Head of caudate nucleus (tissue), 42 donors: ENCODE measurements around the gene SLC10A7.
"Not testable (repeated sequence)": the region's sequence is repeated elsewhere in the genome, so short reads cannot be mapped to it uniquely, and the experiment has no call there.

Experiments
- DNase-seq, 42 donors: peaks; one replicate each; pipeline versions ENCODE4 v3.0.0 to v3.0.0-alpha.2; 2020 to 2021; ENCODE audit warnings: mixed read lengths in 7 of 42
- intact Hi-C: fragments of 100-400 bp; cut with DNase I; formaldehyde crosslinking; loops from one replicate; pipeline ENCODE4 v1.15.0; 2022

Gene SLC10A7

DNA sequence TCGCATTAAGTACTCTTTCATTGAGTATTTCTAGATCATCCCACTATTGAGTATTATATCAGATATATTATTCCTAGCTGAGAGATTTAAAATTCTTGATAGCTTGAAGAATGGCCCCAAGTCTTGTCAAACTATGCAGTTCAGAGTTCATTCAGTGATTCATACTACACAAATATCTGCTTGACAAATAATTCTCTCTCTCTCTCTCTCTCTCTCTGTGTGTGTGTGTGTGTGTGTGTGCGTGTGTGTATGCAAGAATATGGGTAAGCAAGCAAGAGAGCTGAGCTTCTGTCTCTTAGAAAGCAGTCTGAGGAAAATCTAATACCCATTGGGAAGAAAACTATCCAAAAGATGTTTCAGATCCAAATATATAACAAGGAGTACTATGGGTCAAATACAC lies 142.0 kb downstream of the SLC10A7 start:
- intact Hi-C loops = no loop called here
- no peak for DNase-seq

GRCh38 chr4:146371812-146372211 lies 149.9 kb downstream of the SLC10A7 start:
- no peak for DNase-seq
- intact Hi-C loops = no loop called here

DNA sequence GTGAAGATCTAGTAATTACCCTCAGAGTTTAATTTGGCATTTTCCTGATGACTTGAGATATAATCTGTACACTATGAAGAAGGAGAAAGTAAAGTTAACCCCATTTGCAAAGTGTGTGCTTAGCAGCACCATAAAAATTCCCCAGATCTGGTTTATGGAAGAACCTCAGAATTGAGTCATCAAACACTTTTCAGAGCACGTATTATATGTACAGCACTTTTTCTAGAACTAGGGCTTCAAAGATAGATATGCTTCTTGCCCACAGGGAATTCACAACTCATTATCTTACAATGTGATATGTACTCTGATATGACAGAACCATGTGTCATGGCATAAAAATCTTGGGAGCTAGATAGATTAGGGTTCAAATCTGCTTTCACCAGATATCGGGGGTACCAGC lies 150.9 kb downstream of the SLC10A7 start:
- DNase-seq = no peak
- intact Hi-C loops = no loop called here

DNA sequence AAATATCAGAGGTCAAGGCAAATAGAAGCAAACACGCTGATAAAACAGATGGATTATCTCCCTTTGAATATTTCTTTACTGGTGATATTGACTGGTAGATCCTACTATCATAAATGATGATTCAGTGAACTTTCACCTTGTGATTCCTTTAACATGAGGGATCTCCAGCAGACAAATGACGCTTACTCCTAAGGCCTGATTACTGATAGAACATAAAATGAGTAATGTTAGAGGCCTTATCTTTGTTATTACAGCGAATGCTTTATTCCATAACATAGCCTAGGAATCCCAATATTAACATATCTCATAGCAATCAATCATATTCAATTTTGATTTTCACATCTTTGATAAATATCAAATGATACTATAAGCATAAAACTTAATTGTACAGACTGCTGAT lies 152.3 kb downstream of the SLC10A7 start:
- DNase-seq = no peak
- intact Hi-C loops = no loop called here

GRCh38 chr4:146368209-146368608 lies 153.5 kb downstream of the SLC10A7 start:
- DNase-seq = peak in 4 of 42 donors; percentile 1 to 16 (median 6)
- intact Hi-C loops = no loop called here

GRCh38 chr4:146367347-146367746 lies 154.4 kb downstream of the SLC10A7 start:
- DNase-seq = no peak
- intact Hi-C loops = no loop called here

GRCh38 chr4:146359771-146360170 lies 162.0 kb downstream of the SLC10A7 start:
- no peak for DNase-seq
- intact Hi-C loops = no loop called here

- DNase-seq, intact Hi-C loops: not testable (repeated sequence)
Observed at GRCh38 chr4:146350114-146350513, 171.6 kb downstream of the SLC10A7 start.

GRCh38 chr4:146349306-146349705 lies 172.4 kb downstream of the SLC10A7 start:
- DNase-seq = no peak
- intact Hi-C loops = loop anchor here (10.0 kb wide), 1 partner anchor 565 kb away; no protein-coding TSS in a partner anchor

DNA sequence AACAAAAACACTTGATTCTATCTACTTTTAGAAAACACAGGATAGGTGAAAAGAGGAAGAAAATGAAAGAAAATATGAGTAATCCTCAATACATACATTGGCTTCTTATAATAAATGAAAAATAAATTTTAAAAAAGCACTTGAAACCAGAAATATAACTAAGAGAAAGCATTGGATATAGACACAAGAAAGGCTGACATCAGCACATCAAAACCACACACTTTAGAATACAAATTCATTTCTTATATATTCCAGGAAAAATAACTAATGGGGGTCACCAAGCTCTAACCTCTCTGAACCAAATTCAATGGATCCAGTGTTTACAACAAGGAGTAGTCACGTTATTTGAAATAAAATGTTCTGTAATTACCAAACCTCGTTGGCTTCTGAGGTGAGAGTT lies 173.9 kb downstream of the SLC10A7 start:
- intact Hi-C loops = loop anchor here (10.0 kb wide), 1 partner anchor 567 kb away; no protein-coding TSS in a partner anchor
- DNase-seq = no peak

DNA sequence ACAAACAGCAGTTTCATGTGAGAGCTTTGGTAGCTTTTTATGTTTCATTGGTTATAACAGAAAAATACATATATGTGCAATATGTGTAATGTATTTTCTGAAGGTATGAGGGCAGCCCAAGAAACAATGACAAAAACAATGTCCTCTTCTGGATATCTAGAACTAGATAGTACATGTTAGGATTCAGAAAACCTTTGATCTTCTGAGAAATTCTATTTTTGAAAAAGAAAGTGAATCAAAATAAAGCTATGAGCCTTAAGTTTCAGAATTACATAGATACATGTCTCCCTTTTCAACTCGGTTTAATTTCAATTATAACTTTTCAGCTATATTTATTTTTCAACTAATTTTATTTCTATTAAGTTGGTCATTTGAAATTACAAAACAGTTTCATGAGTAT lies 175.5 kb downstream of the SLC10A7 start:
- intact Hi-C loops = loop anchor here (10.0 kb wide), 1 partner anchor 569 kb away; no protein-coding TSS in a partner anchor
- no peak for DNase-seq

- DNase-seq = no peak
- intact Hi-C loops = loop anchor here (10.0 kb wide), 1 partner anchor 571 kb away; no protein-coding TSS in a partner anchor
Observed at GRCh38 chr4:146343776-146344175, 178.0 kb downstream of the SLC10A7 start.

DNA sequence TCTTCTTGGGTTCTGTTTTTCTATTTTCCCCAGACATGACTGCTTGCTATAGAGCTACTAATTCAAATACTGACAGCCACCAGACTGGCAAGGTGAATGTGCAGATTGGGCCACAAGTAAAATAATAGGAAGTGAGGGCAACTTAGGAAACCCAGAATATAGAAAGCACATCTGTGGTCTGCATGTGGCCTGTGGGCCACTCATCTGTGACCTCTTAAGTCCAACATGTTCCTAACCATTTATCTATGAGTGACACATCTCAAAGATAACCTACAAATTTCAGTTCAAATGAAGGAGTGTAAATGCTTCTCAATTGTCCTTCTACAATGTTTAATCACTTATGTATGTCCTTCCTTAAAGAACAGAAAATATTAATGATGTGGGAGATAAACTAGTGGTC lies 178.5 kb downstream of the SLC10A7 start:
- intact Hi-C loops = loop anchor here (10.0 kb wide), 1 partner anchor 572 kb away; no protein-coding TSS in a partner anchor

DNA sequence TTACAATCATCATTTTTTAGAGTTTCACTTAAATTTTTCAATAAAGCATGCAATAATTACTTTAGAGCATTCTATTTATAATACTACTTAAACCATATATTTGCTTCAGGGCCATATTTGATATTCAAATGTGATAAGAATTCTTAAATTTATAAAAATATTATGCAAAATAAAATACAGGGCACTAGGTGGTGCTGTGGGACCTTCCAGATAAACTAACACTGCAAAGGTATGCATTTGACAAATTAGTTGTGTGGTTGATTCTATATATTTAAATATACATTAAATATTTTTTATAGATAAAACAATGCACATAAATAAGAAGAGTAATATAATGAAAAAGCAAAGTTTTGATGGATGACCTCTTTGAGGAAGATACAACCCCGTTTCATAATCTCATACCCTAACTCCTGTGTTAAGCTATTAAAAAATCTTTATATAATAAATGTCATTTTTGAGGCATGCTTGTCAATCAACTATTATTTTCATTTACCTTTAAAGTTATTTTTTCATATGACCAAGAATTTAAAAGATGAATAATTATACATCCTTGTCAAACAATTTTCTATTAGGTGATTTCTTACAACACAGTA lies 179.0 kb downstream of the SLC10A7 start:
- DNase-seq = peak in 15 of 42 donors; percentile 3 to 64 (median 24)

More for the DNA sequence above, 178.5 kb downstream of the SLC10A7 start:
- no peak for DNase-seq

GRCh38 chr4:146340798-146341197 lies 180.9 kb downstream of the SLC10A7 start:
- DNase-seq = no peak

More for the DNA sequence above, 179.0 kb downstream of the SLC10A7 start:
- intact Hi-C loops = loop anchor here (10.0 kb wide), 1 partner anchor 572 kb away; no protein-coding TSS in a partner anchor

DNA sequence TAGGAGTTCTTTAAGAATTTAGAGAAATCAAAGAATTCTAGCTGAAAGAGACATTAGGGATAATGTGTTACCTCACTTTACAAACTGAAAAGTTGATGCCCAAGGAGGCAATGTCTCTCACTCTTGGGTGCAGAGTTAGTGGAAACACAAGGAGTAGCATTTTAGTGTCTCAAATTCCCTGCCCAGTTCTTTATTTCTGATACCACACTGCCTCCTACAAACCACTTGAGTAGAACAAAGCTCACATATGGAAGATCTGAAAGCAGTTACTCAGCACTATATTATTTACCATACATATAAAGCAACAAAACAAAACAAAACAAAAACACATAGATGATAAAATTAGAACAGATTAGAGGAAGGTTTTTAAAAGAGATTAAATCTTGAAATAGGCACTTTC lies 183.2 kb downstream of the SLC10A7 start:
- intact Hi-C loops = no loop called here
- no peak for DNase-seq

More at GRCh38 chr4:146340798-146341197, 180.9 kb downstream of the SLC10A7 start:
- intact Hi-C loops = loop anchor here (10.0 kb wide), 1 partner anchor 574 kb away; no protein-coding TSS in a partner anchor

GRCh38 chr4:146336410-146336807 lies 185.3 kb downstream of the SLC10A7 start:
- no peak for DNase-seq
- intact Hi-C loops = no loop called here

DNA sequence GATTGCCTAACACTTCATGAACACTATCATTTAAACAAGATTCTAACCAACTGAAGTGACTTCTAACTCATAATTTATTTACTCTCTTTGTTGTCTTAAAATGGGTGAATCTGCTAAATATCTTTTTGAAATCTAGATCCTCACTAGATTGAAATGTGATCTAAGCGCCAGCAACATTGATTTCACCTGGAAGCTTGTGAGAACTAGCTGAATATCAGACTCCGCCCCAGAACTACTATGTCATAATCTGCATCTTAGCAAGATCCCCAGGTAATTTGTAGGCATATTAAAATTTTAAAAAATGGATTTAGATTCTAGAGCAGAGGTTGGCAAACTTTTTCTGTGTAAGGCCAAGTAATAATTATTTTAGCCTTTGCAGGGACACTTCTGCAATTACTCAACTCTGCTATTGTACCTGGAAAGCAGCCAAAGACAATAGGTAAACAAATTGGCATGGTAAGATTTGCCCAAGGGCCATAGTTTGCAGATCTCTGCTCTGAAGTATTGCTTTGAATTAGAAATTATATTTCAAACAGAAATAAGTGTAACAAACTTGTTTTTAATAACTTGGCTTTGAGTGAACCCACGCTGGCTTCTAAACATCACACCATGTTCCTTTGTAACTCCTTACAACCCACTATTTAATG lies 185.9 kb downstream of the SLC10A7 start:
- DNase-seq = no peak
- intact Hi-C loops = no loop called here

- intact Hi-C loops = no loop called here
- no peak for DNase-seq
Observed at GRCh38 chr4:146334862-146335449, 186.8 kb downstream of the SLC10A7 start.

- intact Hi-C loops = no loop called here
- no peak for DNase-seq
Observed at GRCh38 chr4:146333895-146334262, 187.9 kb downstream of the SLC10A7 start.
